Omental fat pad (tissue), 4 donors: ENCODE data around the gene PCDHGA9. TPM values are rescaled to one million over a fixed set of nuclear protein-coding genes. Genes with fewer than 3 reads are reported as not detected.
"Not testable (repeated sequence)": the region's sequence is repeated elsewhere in the genome, so short reads cannot be mapped to it uniquely, and the experiment has no call there.

Source experiments
- ATAC-seq: fragments of 150-250 bp; one replicate; pipeline ENCODE4 v1.9.1; 2016; ENCODE audit warnings: mild to moderate bottlenecking, moderate library complexity; ENCODE audit not compliant: low FRiP score
- DNase-seq: peaks from one replicate; pipeline ENCODE4 v3.0.0-alpha.2; 2019; ENCODE audit warnings: low spot score
- CTCF ChIP-seq, 3 donors: fragments of 450-650 bp; IDR thresholded peaks; one replicate each; pipeline ENCODE4 v1.5.1; 2016 to 2017; ENCODE audit warnings: antibody characterized with exemption in 3 of 3, mild to moderate bottlenecking in 3 of 3, moderate library complexity in 2 of 3
- total RNA-seq, 4 donors: library from RNA; depleted of rRNA; stranded (reverse); fragments of >200 nt; gene quantifications; one replicate each; pipeline ENCODE4 v1.1.0, GENCODE V29; 2016

Gene PCDHGA9
- total RNA-seq, 4 donors from 2014 or later: 5.0 to 14.8 (median 7.3) TPM

- TF ChIP-seq CTCF (IDR thresholded peaks at IDR 0.05): no peak
- ATAC-seq: no peak
Observed at GRCh38 chr5:141371572-141372475, 30.8 kb upstream of the PCDHGA9 start.

GRCh38 chr5:141373673-141374317 lies 28.8 kb upstream of the PCDHGA9 start, which contains the start of gene PCDHGA6:
TSS of gene PCDHGA6 (plus strand) at chr5:141373891. CDS start at chr5:141374084, 193 bp downstream.
- no peak for TF ChIP-seq CTCF (IDR thresholded peaks at IDR 0.05)
- ATAC-seq: no peak
- no peak for DNase-seq

More at GRCh38 chr5:141371572-141372475, 30.8 kb upstream of the PCDHGA9 start:
- no peak for DNase-seq

- ATAC-seq (no peak), DNase-seq (no peak)
- TF ChIP-seq CTCF (IDR thresholded peaks at IDR 0.05): no peak
Observed at GRCh38 chr5:141374627-141375026, 28.0 kb upstream of the PCDHGA9 start.

GRCh38 chr5:141375444-141376155 lies 27.0 kb upstream of the PCDHGA9 start:
- not testable (repeated sequence) for DNase-seq, ATAC-seq

- no peak for TF ChIP-seq CTCF (IDR thresholded peaks at IDR 0.05)
- no peak for DNase-seq
- ATAC-seq: no peak
Observed at GRCh38 chr5:141382469-141383294, 19.9 kb upstream of the PCDHGA9 start, which contains the start of gene PCDHGA7. TSS of gene PCDHGA7 (plus strand) at chr5:141382742. CDS start at chr5:141382900, 158 bp downstream.

- no peak for DNase-seq
Observed at GRCh38 chr5:141383345-141383744, 19.2 kb upstream of the PCDHGA9 start.

More at GRCh38 chr5:141383345-141383744, 19.2 kb upstream of the PCDHGA9 start:
- TF ChIP-seq CTCF (IDR thresholded peaks at IDR 0.05): no peak
- ATAC-seq: no peak
